B cell (primary cell): ENCODE results near the gene CEMIP.

Experiments
- CTCF ChIP-seq: fragments of 200-600 bp; IDR thresholded peaks from one replicate; pipeline ENCODE4 v1.8.0; 2022; ENCODE audit warnings: antibody characterized with exemption, mild to moderate bottlenecking
- EZH2 ChIP-seq: IDR thresholded peaks from 2 replicates; pipeline ENCODE4 v1.6.1; 2012; ENCODE audit warnings: borderline replicate concordance, low read depth, mild to moderate bottlenecking, moderate library complexity, low read length; ENCODE audit not compliant: insufficient read depth, poor library complexity, severe bottlenecking

DNA sequence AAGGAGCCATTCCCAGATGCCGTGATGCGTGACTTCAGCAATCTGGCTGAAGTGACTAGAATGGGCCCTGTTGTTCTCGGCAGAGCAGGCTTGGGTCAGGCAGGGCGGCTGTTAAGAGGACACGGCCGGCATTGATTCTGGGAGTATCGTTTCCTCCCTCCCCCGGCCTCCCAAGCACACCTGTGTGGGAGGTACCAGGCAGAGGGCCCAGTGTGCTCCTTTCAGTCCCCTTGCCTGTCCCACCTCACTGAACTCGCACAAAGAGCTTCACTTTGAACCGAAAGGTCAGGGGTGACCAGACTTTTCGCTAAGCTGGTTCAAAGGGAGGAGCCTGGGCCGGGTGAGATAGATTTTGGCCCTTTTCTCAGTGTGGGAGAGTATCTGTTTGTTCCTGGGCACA, 92.7 kb downstream of the CEMIP start:
- TF ChIP-seq EZH2: no peak
- TF ChIP-seq CTCF: no peak
